Measurements from ENCODE around the gene CHRNA1.

GRCh38 chr2:174805803-174806202 is 41.5 kb upstream of the CHRNA1 start:
- TF ChIP-seq, protein P1, sequence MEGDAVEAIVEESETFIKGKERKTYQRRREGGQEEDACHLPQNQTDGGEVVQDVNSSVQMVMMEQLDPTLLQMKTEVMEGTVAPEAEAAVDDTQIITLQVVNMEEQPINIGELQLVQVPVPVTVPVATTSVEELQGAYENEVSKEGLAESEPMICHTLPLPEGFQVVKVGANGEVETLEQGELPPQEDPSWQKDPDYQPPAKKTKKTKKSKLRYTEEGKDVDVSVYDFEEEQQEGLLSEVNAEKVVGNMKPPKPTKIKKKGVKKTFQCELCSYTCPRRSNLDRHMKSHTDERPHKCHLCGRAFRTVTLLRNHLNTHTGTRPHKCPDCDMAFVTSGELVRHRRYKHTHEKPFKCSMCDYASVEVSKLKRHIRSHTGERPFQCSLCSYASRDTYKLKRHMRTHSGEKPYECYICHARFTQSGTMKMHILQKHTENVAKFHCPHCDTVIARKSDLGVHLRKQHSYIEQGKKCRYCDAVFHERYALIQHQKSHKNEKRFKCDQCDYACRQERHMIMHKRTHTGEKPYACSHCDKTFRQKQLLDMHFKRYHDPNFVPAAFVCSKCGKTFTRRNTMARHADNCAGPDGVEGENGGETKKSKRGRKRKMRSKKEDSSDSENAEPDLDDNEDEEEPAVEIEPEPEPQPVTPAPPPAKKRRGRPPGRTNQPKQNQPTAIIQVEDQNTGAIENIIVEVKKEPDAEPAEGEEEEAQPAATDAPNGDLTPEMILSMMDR (IDR thresholded peaks at IDR 0.05; ENCODE audit: low read depth, low read length, missing input control), result no peak
- TF ChIP-seq, protein P2, sequence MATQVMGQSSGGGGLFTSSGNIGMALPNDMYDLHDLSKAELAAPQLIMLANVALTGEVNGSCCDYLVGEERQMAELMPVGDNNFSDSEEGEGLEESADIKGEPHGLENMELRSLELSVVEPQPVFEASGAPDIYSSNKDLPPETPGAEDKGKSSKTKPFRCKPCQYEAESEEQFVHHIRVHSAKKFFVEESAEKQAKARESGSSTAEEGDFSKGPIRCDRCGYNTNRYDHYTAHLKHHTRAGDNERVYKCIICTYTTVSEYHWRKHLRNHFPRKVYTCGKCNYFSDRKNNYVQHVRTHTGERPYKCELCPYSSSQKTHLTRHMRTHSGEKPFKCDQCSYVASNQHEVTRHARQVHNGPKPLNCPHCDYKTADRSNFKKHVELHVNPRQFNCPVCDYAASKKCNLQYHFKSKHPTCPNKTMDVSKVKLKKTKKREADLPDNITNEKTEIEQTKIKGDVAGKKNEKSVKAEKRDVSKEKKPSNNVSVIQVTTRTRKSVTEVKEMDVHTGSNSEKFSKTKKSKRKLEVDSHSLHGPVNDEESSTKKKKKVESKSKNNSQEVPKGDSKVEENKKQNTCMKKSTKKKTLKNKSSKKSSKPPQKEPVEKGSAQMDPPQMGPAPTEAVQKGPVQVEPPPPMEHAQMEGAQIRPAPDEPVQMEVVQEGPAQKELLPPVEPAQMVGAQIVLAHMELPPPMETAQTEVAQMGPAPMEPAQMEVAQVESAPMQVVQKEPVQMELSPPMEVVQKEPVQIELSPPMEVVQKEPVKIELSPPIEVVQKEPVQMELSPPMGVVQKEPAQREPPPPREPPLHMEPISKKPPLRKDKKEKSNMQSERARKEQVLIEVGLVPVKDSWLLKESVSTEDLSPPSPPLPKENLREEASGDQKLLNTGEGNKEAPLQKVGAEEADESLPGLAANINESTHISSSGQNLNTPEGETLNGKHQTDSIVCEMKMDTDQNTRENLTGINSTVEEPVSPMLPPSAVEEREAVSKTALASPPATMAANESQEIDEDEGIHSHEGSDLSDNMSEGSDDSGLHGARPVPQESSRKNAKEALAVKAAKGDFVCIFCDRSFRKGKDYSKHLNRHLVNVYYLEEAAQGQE (IDR thresholded peaks at IDR 0.05), result no peak
- no peak for TF ChIP-seq ATF3 (IDR thresholded peaks at IDR 0.05)
- TF ChIP-seq TAF1 (conservative IDR thresholded peaks at IDR 0.05), result no peak
- no peak for TF ChIP-seq NR2F2 (IDR thresholded peaks at IDR 0.05)
- TF ChIP-seq, protein P3, sequence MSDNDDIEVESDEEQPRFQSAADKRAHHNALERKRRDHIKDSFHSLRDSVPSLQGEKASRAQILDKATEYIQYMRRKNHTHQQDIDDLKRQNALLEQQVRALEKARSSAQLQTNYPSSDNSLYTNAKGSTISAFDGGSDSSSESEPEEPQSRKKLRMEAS (IDR thresholded peaks at IDR 0.05), result no peak
- TF ChIP-seq JUND (IDR thresholded peaks at IDR 0.05), result no peak
- TF ChIP-seq SP1 (IDR thresholded peaks at IDR 0.05), result no peak
- no peak for TF ChIP-seq FOXA1 (IDR thresholded peaks at IDR 0.05)
- TF ChIP-seq HNF4A (conservative IDR thresholded peaks at IDR 0.05), result no peak
